SU-DHL-6 (cell line): ENCODE measurements around the gene CCNE1.

Experiments used
- H2AFZ ChIP-seq: fragments of 200-600 bp; sonication (generic); 2 replicates; pipeline ENCODE4 v1.6.1; 2014; ENCODE audit warnings: low read depth, mild to moderate bottlenecking, moderate library complexity, mixed read lengths, antibody characterized with exemption, low read length; ENCODE audit not compliant: severe bottlenecking
- H3F3A ChIP-seq: fragments of 200-600 bp; shearing (Covaris generic); 2 replicates; pipeline ENCODE4 v1.6.0; 2016; ENCODE audit warnings: antibody characterized with exemption, mild to moderate bottlenecking; ENCODE audit not compliant: insufficient read depth
- H3K27ac ChIP-seq: fragments of 200-600 bp; sonication (generic); 2 replicates; pipeline ENCODE4 v1.5.1; 2016; ENCODE audit warnings: low read depth, mild to moderate bottlenecking, low read length, moderate library complexity, mixed read lengths
- H3K27me3 ChIP-seq: fragments of 200-600 bp; sonication (generic), shearing (Covaris generic); 2 replicates; pipeline ENCODE4 v1.6.0; 2014; ENCODE audit warnings: mild to moderate bottlenecking, low read length
- H3K36me3 ChIP-seq: fragments of 200-600 bp; sonication (generic); 2 replicates; pipeline ENCODE4 v1.6.1; 2014; ENCODE audit warnings: mild to moderate bottlenecking, low read length, mixed read lengths
- H3K4me2 ChIP-seq: fragments of 300-600, 200-600 bp; shearing (Covaris generic), sonication (generic); 2 replicates; pipeline ENCODE4 v1.6.0; 2014; ENCODE audit warnings: low read length, low read depth, mild to moderate bottlenecking; ENCODE audit not compliant: poor library complexity, severe bottlenecking
- H3K4me3 ChIP-seq: fragments of 200-600 bp; sonication (generic); 2 replicates; pipeline ENCODE4 v1.5.1; 2014; ENCODE audit warnings: antibody characterized with exemption, low read length, mild to moderate bottlenecking, mixed read lengths; ENCODE audit not compliant: insufficient read depth, poor library complexity, severe bottlenecking
- H3K79me2 ChIP-seq: fragments of 200-600 bp; sonication (generic); 2 replicates; pipeline ENCODE4 v1.6.1; 2014; ENCODE audit warnings: mild to moderate bottlenecking, low read length, moderate library complexity; ENCODE audit not compliant: insufficient read depth
- H3K9ac ChIP-seq: fragments of 200-600 bp; sonication (generic); 2 replicates; pipeline ENCODE4 v1.7.0; 2014; ENCODE audit warnings: mild to moderate bottlenecking, low read length
- H3K9me2 ChIP-seq: fragments of 200-600 bp; sonication (generic); replicated peaks from 2 replicates; pipeline ENCODE4 v1.6.1; 2014; ENCODE audit warnings: low read length; ENCODE audit not compliant: insufficient read depth
- H3K9me3 ChIP-seq: fragments of 200-600 bp; sonication (generic); 2 replicates; pipeline ENCODE4 v1.6.1; 2014; ENCODE audit warnings: low read length, mixed read lengths; ENCODE audit not compliant: insufficient read depth
- H4K20me1 ChIP-seq: fragments of 200-600 bp; sonication (generic); 2 replicates; pipeline ENCODE4 v1.6.1; 2014; ENCODE audit warnings: low read depth, mild to moderate bottlenecking, antibody characterized with exemption, low read length, moderate library complexity, mixed read lengths
- CTCF ChIP-seq: fragments of 200-600 bp; sonication (generic); IDR thresholded peaks from one replicate; pipeline ENCODE4 v1.5.1; 2017; ENCODE audit warnings: antibody characterized with exemption, mild to moderate bottlenecking, low read length, moderate library complexity; ENCODE audit not compliant: insufficient read depth, poor library complexity, severe bottlenecking
- EZH2phosphoT487 ChIP-seq: fragments of 200-600 bp; sonication (generic), shearing (Covaris generic); conservative IDR thresholded peaks from 2 replicates; pipeline ENCODE4 v1.6.1; 2018; ENCODE audit warnings: mild to moderate bottlenecking, antibody characterized with exemption, low read length, moderate library complexity, mixed read lengths

The CCNE1 gene

GRCh38 chr19:29836409-29836825 is 24.6 kb downstream of the CCNE1 start:
- Histone ChIP-seq H3K79me2 (no peaks in the 10 kb centered on the region), H3F3A (no peaks in the 10 kb centered on the region), H3K36me3 (no peaks in the 10 kb centered on the region), H3K27me3 (no peaks in the 10 kb centered on the region), H3K9ac (no peak overlapping the region), H3K4me2 (no peak overlapping the region), H3K9me3 (no peaks in the 10 kb centered on the region), H4K20me1 (no peaks in the 10 kb centered on the region), H3K4me3 (no peak overlapping the region), H3K27ac (no peak overlapping the region), H3K9me2 (no peaks in the 10 kb centered on the region), H2AFZ (no peak overlapping the region)
- TF ChIP-seq EZH2phosphoT487 (no peak), CTCF (no peak)

GRCh38 chr19:29837448-29837981 is 25.7 kb downstream of the CCNE1 start:
- TF ChIP-seq CTCF: no peak
- TF ChIP-seq EZH2phosphoT487: no peak
- H4K20me1 ChIP-seq: no peaks in the 10 kb centered on the region
- H3K36me3 ChIP-seq: no peaks in the 10 kb centered on the region
- no peaks in the 10 kb centered on the region for H3K9me2 ChIP-seq
- H3K9ac ChIP-seq: no peak overlapping the region
- no peak overlapping the region for H3K4me2 ChIP-seq
- H3K27ac ChIP-seq: no peak overlapping the region
- H3K27me3 ChIP-seq: no peaks in the 10 kb centered on the region
- H3K9me3 ChIP-seq: no peaks in the 10 kb centered on the region
- no peak overlapping the region for H2AFZ ChIP-seq
- no peak overlapping the region for H3K4me3 ChIP-seq
- H3K79me2 ChIP-seq: no peaks in the 10 kb centered on the region
- H3F3A ChIP-seq: no peaks in the 10 kb centered on the region

GRCh38 chr19:29837996-29838395 is 26.2 kb downstream of the CCNE1 start:
- Histone ChIP-seq H3K27me3 (no peaks in the 10 kb centered on the region), H4K20me1 (no peaks in the 10 kb centered on the region), H3K9me2 (no peaks in the 10 kb centered on the region), H3K36me3 (no peaks in the 10 kb centered on the region), H3K9me3 (no peaks in the 10 kb centered on the region), H2AFZ (no peak overlapping the region), H3K79me2 (no peaks in the 10 kb centered on the region), H3K4me3 (no peak overlapping the region), H3K9ac (no peak overlapping the region), H3F3A (no peaks in the 10 kb centered on the region), H3K4me2 (no peak overlapping the region), H3K27ac (no peak overlapping the region)
- TF ChIP-seq EZH2phosphoT487: no peak
- no peak for TF ChIP-seq CTCF
